GM18873 (cell line): ENCODE measurements around the gene EEF2KMT.
"Not testable (repeated sequence)": the region's sequence is repeated elsewhere in the genome, so short reads cannot be mapped to it uniquely, and the experiment has no call there.

Experiments
- ATAC-seq: cut with Tn5 transposase; IDR thresholded peaks from one replicate; pipeline ENCODE4 v1.9.1; 2021; ENCODE audit warnings: mild to moderate bottlenecking, moderate library complexity, moderate number of reproducible peaks; ENCODE audit not compliant: unreplicated experiment, low FRiP score

The EEF2KMT gene

GRCh38 chr16:5044581-5044980 is 53.0 kb downstream of the EEF2KMT start:
- not testable (repeated sequence) for ATAC-seq

GRCh38 chr16:5044011-5044540 is 53.5 kb downstream of the EEF2KMT start:
- ATAC-seq: no peak

- no peak for ATAC-seq
These were observed 54.9 kb downstream of the EEF2KMT start for GRCh38 chr16:5042574-5043171.

- peak; percentile 53 for ATAC-seq
These were observed 55.9 kb downstream of the EEF2KMT start for GRCh38 chr16:5041600-5042133.

GRCh38 chr16:5040451-5040850 is 57.1 kb downstream of the EEF2KMT start:
- ATAC-seq: no peak

- ATAC-seq: no peak
These were observed 61.1 kb downstream of the EEF2KMT start for GRCh38 chr16:5036228-5037156.

- no peak for ATAC-seq
These were observed 61.7 kb downstream of the EEF2KMT start for GRCh38 chr16:5035909-5036227.
